Transverse colon (tissue), 4 donors: Measurements from ENCODE around the gene LDAF1. TPM values are rescaled to one million over a fixed set of nuclear protein-coding genes. Genes with fewer than 3 reads are reported as not detected.
"Not testable (repeated sequence)": the region's sequence is repeated elsewhere in the genome, so short reads cannot be mapped to it uniquely, and the experiment has no call there.

ENCODE experiments used
- DNase-seq: peaks from one replicate; pipeline ENCODE4 v3.0.0-alpha.2; 2019
- H3K27ac ChIP-seq, 4 donors: fragments of 200-600 bp; sonication (generic); 2 replicates each; pipeline ENCODE4 v1.5.1; 2016 to 2018; ENCODE audit warnings: inconsistent platforms in 4 of 4
- H3K27me3 ChIP-seq: fragments of 200-600 bp; sonication (generic); 2 replicates; pipeline ENCODE4 v1.5.1; 2017; ENCODE audit warnings: inconsistent platforms
- H3K36me3 ChIP-seq, 4 donors: fragments of 200-600 bp; sonication (generic); 2 replicates each; pipeline ENCODE4 v1.5.1; 2017 to 2019; ENCODE audit warnings: inconsistent platforms in 4 of 4
- H3K4me1 ChIP-seq, 4 donors: fragments of 200-600 bp; sonication (generic); 2 replicates each; pipeline ENCODE4 v1.5.1; 2017 to 2020; ENCODE audit warnings: inconsistent platforms in 4 of 4
- H3K4me3 ChIP-seq, 4 donors: fragments of 200-600 bp; sonication (generic); 1 replicate in 1 of 4; 2 replicates in 3 of 4; pipeline versions ENCODE4 v1.5.1 to v1.6.1; 2017 to 2019; ENCODE audit warnings: inconsistent platforms in 4 of 4
- H3K9me3 ChIP-seq, 2 donors: fragments of 200-600 bp; sonication (generic); 2 replicates each; pipeline ENCODE4 v1.5.1; 2017 to 2019; ENCODE audit warnings: inconsistent platforms in 2 of 2
- CTCF ChIP-seq, 5 experiments: fragments of 200-600 bp in 3 of 5; fragments of 450-650 bp in 2 of 5; sonication (generic) in 3 of 5; IDR thresholded peaks; 1 replicate in 2 of 5; 2 replicates in 3 of 5; pipeline ENCODE4 v1.5.1; 2016 to 2017; ENCODE audit warnings: antibody characterized with exemption in 5 of 5, inconsistent platforms in 3 of 5, mild to moderate bottlenecking in 2 of 5, moderate library complexity in 1 of 5
- EP300 ChIP-seq: sonication (generic); formaldehyde crosslinking; IDR thresholded peaks from one replicate; pipeline ENCODE4 v1.6.1; 2017; ENCODE audit warnings: antibody characterized with exemption, low read depth
- POLR2A ChIP-seq: fragments of 450-650 bp; IDR thresholded peaks from one replicate; pipeline ENCODE4 v1.6.1; 2016; ENCODE audit warnings: antibody characterized with exemption, mild to moderate bottlenecking, moderate library complexity
- POLR2AphosphoS5 ChIP-seq, 3 donors: sonication (generic); formaldehyde crosslinking; IDR thresholded peaks; one replicate each; pipeline ENCODE4 v1.6.1; 2016; ENCODE audit warnings: antibody characterized with exemption in 3 of 3
- WGBS, 2 donors: methylation state at CpG; one replicate each; pipeline ENCODE4 v1.1.5; 2018; ENCODE audit warnings: low coverage in 1 of 2; 5-methylcytosine and 5-hydroxymethylcytosine counted together
- in situ Hi-C, 4 donors: fragments of 200-750 bp; cut with MboI; loops; one replicate each; pipeline versions ENCODE4 v1.15.0 to v1.15.1; 2017; ENCODE audit warnings: low sequenced_read_pairs in 3 of 4, low pct_ligation_motif_present in 1 of 4, low pct_unique_long_range_greater_than_20kb in 1 of 4
- intact Hi-C: fragments of 100-400 bp; cut with DNase I; formaldehyde crosslinking; loops from one replicate; pipeline ENCODE4 v1.15.1; 2023; ENCODE audit warnings: low total_unique reads
- total RNA-seq, 4 donors: library from RNA; depleted of rRNA; stranded (reverse); fragments of >200 nt; gene quantifications; one replicate each; pipeline ENCODE4 v1.1.0, GENCODE V29; 2016

LDAF1 gene
- 10 to 100 TPM; 23.6 to 71.0 (median 59.3) TPM for total RNA-seq

- in situ Hi-C loops, result no loop called here
These were observed at the start of gene LDAF1 for GRCh38 chr16:21158208-21159110. LDAF1 (plus strand) TSS chr16:21158674; CDS start chr16:21161183, 2,509 bp downstream.

GRCh38 chr16:21115551-21115950 is 42.9 kb upstream of the LDAF1 start:
- H3K36me3 ChIP-seq, H3K27me3 ChIP-seq, in situ Hi-C loops, H3K4me3 ChIP-seq, H3K9me3 ChIP-seq, DNase-seq, intact Hi-C loops, H3K4me1 ChIP-seq, H3K27ac ChIP-seq: not testable (repeated sequence)
- WGBS, 2 donors, result 95 to 100% methylated on average over 1 to 4 of the region's 4 CpGs

More at GRCh38 chr16:21158208-21159110, at the start of gene LDAF1:
- WGBS, 2 donors, result 0 to 1% methylated on average over 2 to 31 of the region's 59 CpGs
- H3K4me3 ChIP-seq, result peak within 1 kb of the TSS; percentile 69 to 93 (median 79)
- intact Hi-C loops, result loop anchor here (2.0 kb wide), 1 partner anchor 142 kb away; no protein-coding TSS in a partner anchor
- no peaks in the 10 kb centered on the region for H3K9me3 ChIP-seq
- H3K27me3 ChIP-seq, result no peaks in the 10 kb centered on the region
- DNase-seq, result peak; percentile 91
- TF ChIP-seq POLR2AphosphoS5 (IDR thresholded peaks at IDR 0.05) (peak; percentile 74 to 78 (median 75)), POLR2A (peak; percentile 75), CTCF (IDR thresholded peaks at IDR 0.05) (no peak), EP300 (no peak)
- no peaks in the 10 kb centered on the region for H3K36me3 ChIP-seq
- H3K27ac ChIP-seq, result peak within 1 kb of the TSS; percentile 90 to 93 (median 92)
- peaks cover 14 to 53% (median 37%) of the 10 kb centered on the region in 4 donors for H3K4me1 ChIP-seq

GRCh38 chr16:21116148-21116693 is 42.3 kb upstream of the LDAF1 start:
- TF ChIP-seq EP300 (no peak), CTCF (IDR thresholded peaks at IDR 0.05) (no peak), POLR2AphosphoS5 (IDR thresholded peaks at IDR 0.05) (no peak)
- in situ Hi-C loops (no loop called here), intact Hi-C loops (no loop called here)
- no peaks in the 10 kb centered on the region for H3K36me3 ChIP-seq
- no peaks in the 10 kb centered on the region for H3K4me1 ChIP-seq
- no peaks in the 10 kb centered on the region for H3K9me3 ChIP-seq
- H3K27ac ChIP-seq, result no peak overlapping the region
- 31 to 60% methylated on average over 4 to 13 of the region's 13 CpGs for WGBS, 2 donors
- no peak for DNase-seq
- H3K27me3 ChIP-seq, result no peaks in the 10 kb centered on the region
- peak overlapping the region in 1 of 4 donors; percentile 11 for H3K4me3 ChIP-seq

GRCh38 chr16:21117567-21117966 is 40.9 kb upstream of the LDAF1 start:
- intact Hi-C loops (no loop called here), in situ Hi-C loops (no loop called here)
- Histone ChIP-seq H3K27me3 (no peaks in the 10 kb centered on the region), H3K4me1 (no peaks in the 10 kb centered on the region), H3K9me3 (no peaks in the 10 kb centered on the region), H3K27ac (no peak overlapping the region), H3K4me3 (no peak overlapping the region), H3K36me3 (no peaks in the 10 kb centered on the region)
- TF ChIP-seq EP300, result no peak
- no peak for TF ChIP-seq POLR2AphosphoS5 (IDR thresholded peaks at IDR 0.05)
- WGBS, 2 donors, result 91 to 95% methylated on average over 2 to 4 of the region's 4 CpGs
- DNase-seq, result no peak

- no peaks in the 10 kb centered on the region for H3K36me3 ChIP-seq
- H3K9me3 ChIP-seq, result no peaks in the 10 kb centered on the region
- no peaks in the 10 kb centered on the region for H3K4me1 ChIP-seq
- no peak for TF ChIP-seq CTCF (IDR thresholded peaks at IDR 0.05)
- no peak for TF ChIP-seq EP300
- no peak for TF ChIP-seq POLR2AphosphoS5 (IDR thresholded peaks at IDR 0.05)
- no peak for TF ChIP-seq POLR2A
- WGBS, 2 donors, result 50 to 59% methylated on average over 1 to 2 of the region's 2 CpGs
- H3K27me3 ChIP-seq, result no peaks in the 10 kb centered on the region
- no peak overlapping the region for H3K27ac ChIP-seq
- intact Hi-C loops, result no loop called here
- no peak for DNase-seq
- H3K4me3 ChIP-seq, result no peak overlapping the region
- in situ Hi-C loops, result no loop called here
These were observed 37.4 kb upstream of the LDAF1 start for GRCh38 chr16:21120976-21121520.
